Osteoblast (primary cell): ENCODE results near the gene IL11RA. TPM values are rescaled to one million over a fixed set of nuclear protein-coding genes. Genes with fewer than 3 reads are reported as not detected.

ENCODE experiments used
- DNase-seq: peaks from one replicate; pipeline ENCODE4 v3.0.0; 2011; ENCODE audit warnings: low spot score, mixed read lengths; ENCODE audit not compliant: insufficient read length; ENCODE audit errors: missing footprints
- H2AFZ ChIP-seq: 2 replicates; pipeline ENCODE4 v1.6.0; 2011; ENCODE audit warnings: mild to moderate bottlenecking, low read length
- H3K27ac ChIP-seq: 2 replicates; pipeline ENCODE4 v1.5.1; 2011; ENCODE audit warnings: mild to moderate bottlenecking, low read depth, low read length, moderate library complexity
- H3K27me3 ChIP-seq: 2 replicates; pipeline ENCODE4 v1.6.0; 2012; ENCODE audit warnings: mild to moderate bottlenecking, control low read depth, inconsistent platforms, low read length, moderate library complexity; ENCODE audit not compliant: insufficient read depth
- H3K36me3 ChIP-seq: 2 replicates; pipeline ENCODE4 v1.5.1; 2011; ENCODE audit warnings: mild to moderate bottlenecking, low read length, control low read depth, moderate library complexity; ENCODE audit not compliant: insufficient read depth
- H3K4me1 ChIP-seq: 2 replicates; pipeline ENCODE4 v1.5.1; 2011; ENCODE audit warnings: mild to moderate bottlenecking, low read length, control low read depth, moderate library complexity; ENCODE audit not compliant: insufficient read depth
- H3K4me2 ChIP-seq: 2 replicates; pipeline ENCODE4 v1.6.0; 2011; ENCODE audit warnings: mild to moderate bottlenecking, low read length; ENCODE audit not compliant: insufficient read depth
- H3K4me3 ChIP-seq: fragments of 200-600 bp; sonication (generic); 3 replicates; pipeline ENCODE4 v1.5.1; 2012; ENCODE audit warnings: mild to moderate bottlenecking, low read length, inconsistent platforms; ENCODE audit not compliant: insufficient read depth
- H3K79me2 ChIP-seq: 2 replicates; pipeline ENCODE4 v1.6.0; 2012; ENCODE audit warnings: mild to moderate bottlenecking, low read length, control low read depth, inconsistent platforms; ENCODE audit not compliant: insufficient read depth
- H3K9me3 ChIP-seq: 2 replicates; pipeline ENCODE4 v1.5.1; 2011; ENCODE audit warnings: low read depth, low read length, control low read depth
- H4K20me1 ChIP-seq: 2 replicates; pipeline ENCODE4 v1.6.0; 2012; ENCODE audit warnings: mild to moderate bottlenecking, low read length, control low read depth; ENCODE audit not compliant: insufficient read depth
- CTCF ChIP-seq: IDR thresholded peaks from 2 replicates; pipeline ENCODE4 v1.5.1; 2011; ENCODE audit warnings: mild to moderate bottlenecking, low read depth, low read length, moderate library complexity; ENCODE audit errors: extremely low read depth
- total RNA-seq: library from RNA; depleted of rRNA; stranded (reverse); fragments of >200 nt; gene quantifications from 2 replicates; pipeline ENCODE4 v1.2.3, GENCODE V29; 2012

The IL11RA gene
- total RNA-seq, 1 donor, result 34.4 TPM

GRCh38 chr9:34693560-34693959, 41.6 kb downstream of the IL11RA start:
- Histone ChIP-seq H2AFZ (no peak overlapping the region), H3K4me2 (no peak overlapping the region), H3K4me3 (no peak overlapping the region), H3K4me1 (no peaks in the 10 kb centered on the region), H4K20me1 (peaks cover 5% of the 10 kb centered on the region), H3K27me3 (no peaks in the 10 kb centered on the region), H3K79me2 (no peaks in the 10 kb centered on the region), H3K9me3 (no peaks in the 10 kb centered on the region), H3K36me3 (no peaks in the 10 kb centered on the region), H3K27ac (no peak overlapping the region)
- no peak for DNase-seq
- TF ChIP-seq CTCF, result no peak

- Histone ChIP-seq H3K27me3 (peaks cover 4% of the 10 kb centered on the region), H4K20me1 (peaks cover 5% of the 10 kb centered on the region), H3K79me2 (no peaks in the 10 kb centered on the region), H3K9me3 (no peaks in the 10 kb centered on the region), H3K4me2 (no peak overlapping the region), H3K4me3 (no peak overlapping the region), H3K27ac (no peak overlapping the region), H2AFZ (no peak overlapping the region), H3K4me1 (no peaks in the 10 kb centered on the region), H3K36me3 (no peaks in the 10 kb centered on the region)
- no peak for TF ChIP-seq CTCF
- DNase-seq, result no peak
Observed at GRCh38 chr9:34694811-34695210, 42.8 kb downstream of the IL11RA start.

- H3K4me1 ChIP-seq, result peaks cover 3% of the 10 kb centered on the region
- H3K79me2 ChIP-seq, result no peaks in the 10 kb centered on the region
- H3K36me3 ChIP-seq, result no peaks in the 10 kb centered on the region
- TF ChIP-seq CTCF, result peak; percentile 71
- H3K4me2 ChIP-seq, result peak overlapping the region; percentile 100
- peak overlapping the region; percentile 98 for H2AFZ ChIP-seq
- peaks cover 4% of the 10 kb centered on the region for H3K27me3 ChIP-seq
- no peak overlapping the region for H3K27ac ChIP-seq
- peak overlapping the region; percentile 84 for H3K4me3 ChIP-seq
- no peaks in the 10 kb centered on the region for H4K20me1 ChIP-seq
- H3K9me3 ChIP-seq, result no peaks in the 10 kb centered on the region
- DNase-seq, result peak; percentile 96
Observed at GRCh38 chr9:34701023-34701768, 49.2 kb downstream of the IL11RA start.

GRCh38 chr9:34701769-34702736, 50.1 kb downstream of the IL11RA start:
- Histone ChIP-seq H3K4me2 (peak overlapping the region; percentile 100), H3K9me3 (no peaks in the 10 kb centered on the region), H3K36me3 (no peaks in the 10 kb centered on the region), H3K4me1 (peaks cover 3% of the 10 kb centered on the region), H3K79me2 (no peaks in the 10 kb centered on the region), H2AFZ (peak overlapping the region; percentile 98), H3K27me3 (peaks cover 4% of the 10 kb centered on the region), H3K4me3 (peak overlapping the region; percentile 84), H3K27ac (no peak overlapping the region), H4K20me1 (no peaks in the 10 kb centered on the region)
- peak; percentile 100 for TF ChIP-seq CTCF
- peak; percentile 97 for DNase-seq
